SK-N-SH (cell line): ENCODE data around the gene IRX2. TPM values are rescaled to one million over a fixed set of nuclear protein-coding genes. Genes with fewer than 3 reads are reported as not detected.

ENCODE experiments used
- CTCF ChIA-PET: fragments of 300-600, 350-600 bp; formaldehyde crosslinking; extraction: SDS; loops from one replicate; lab custom pipeline; 2021; lab: Yijun Ruan, JAX
- POLR2A ChIA-PET: fragments of 350-600 bp; sonication (Branson Sonifier 250); formaldehyde crosslinking; extraction: SDS; loops from one replicate; lab custom pipeline; 2020; ENCODE audit warnings: antibody characterized with exemption, inconsistent platforms; lab: Yijun Ruan, JAX
- DNase-seq: peaks from one replicate; pipeline ENCODE4 v3.0.0; 2012
- H2AFZ ChIP-seq: fragments of 200-600 bp; sonication (generic); 2 replicates; pipeline ENCODE4 v1.8.1; 2016; ENCODE audit warnings: antibody characterized with exemption, mild to moderate bottlenecking, low read depth
- H3F3A ChIP-seq: fragments of 200-600 bp; sonication (generic); replicated peaks from 2 replicates; pipeline ENCODE3; 2016; ENCODE audit warnings: antibody characterized with exemption, mild to moderate bottlenecking; ENCODE audit not compliant: insufficient read depth
- H3K27ac ChIP-seq, 2 experiments: fragments of 200-500 bp in 1 of 2; fragments of 200-600 bp in 1 of 2; sonication (Bioruptor generic) in 1 of 2; sonication (generic), shearing (Covaris generic) in 1 of 2; 2 replicates each; pipeline versions ENCODE4 v1.5.1 to v1.6.1; 2014 to 2016; ENCODE audit warnings: low read depth in 2 of 2, inconsistent platforms in 1 of 2, low read length in 1 of 2, mild to moderate bottlenecking in 1 of 2, mixed read lengths in 1 of 2
- H3K27me3 ChIP-seq: fragments of 200-600 bp; sonication (generic), shearing (Covaris generic); 2 replicates; pipeline ENCODE4 v1.6.1; 2016; ENCODE audit warnings: mixed run types; ENCODE audit not compliant: insufficient read depth
- H3K36me3 ChIP-seq, 2 experiments: fragments of 200-500 bp in 1 of 2; fragments of 200-600 bp in 1 of 2; sonication (Bioruptor generic) in 1 of 2; sonication (generic) in 1 of 2; replicated peaks in 1 of 2; 2 replicates each; pipeline versions ENCODE3 to v1.5.1; 2014 to 2016; ENCODE audit warnings: low read length in 1 of 2, mild to moderate bottlenecking in 1 of 2; ENCODE audit not compliant: insufficient read depth in 2 of 2, control insufficient read depth in 1 of 2
- H3K4me1 ChIP-seq, 2 experiments: fragments of 200-500 bp in 1 of 2; fragments of 200-600 bp in 1 of 2; sonication (Bioruptor generic) in 1 of 2; sonication (generic), shearing (Covaris generic) in 1 of 2; 2 replicates each; pipeline versions ENCODE4 v1.5.1 to v1.6.1; 2014 to 2016; ENCODE audit warnings: low read depth in 1 of 2, low read length in 1 of 2, mixed run types in 1 of 2; ENCODE audit not compliant: insufficient read depth in 2 of 2, control insufficient read depth in 1 of 2
- H3K4me2 ChIP-seq: fragments of 200-600 bp; sonication (generic), shearing (Covaris generic); 2 replicates; pipeline ENCODE4 v1.6.1; 2017; ENCODE audit warnings: mixed run types
- H3K4me3 ChIP-seq, 2 experiments: fragments of 200-500 bp in 1 of 2; fragments of 200-600 bp in 1 of 2; sonication (Bioruptor generic) in 1 of 2; sonication (generic), shearing (Covaris generic) in 1 of 2; 2 replicates each; pipeline versions ENCODE4 v1.5.1 to v1.8.1; 2014 to 2016; ENCODE audit warnings: low read depth in 2 of 2, inconsistent platforms in 1 of 2, low read length in 1 of 2, mild to moderate bottlenecking in 1 of 2, mixed read lengths in 1 of 2, moderate library complexity in 1 of 2
- H3K79me2 ChIP-seq: fragments of 200-600 bp; sonication (generic); 2 replicates; pipeline ENCODE4 v1.8.1; 2017; ENCODE audit warnings: mild to moderate bottlenecking; ENCODE audit not compliant: insufficient read depth
- H3K9ac ChIP-seq: fragments of 200-600 bp; sonication (generic); 2 replicates; pipeline ENCODE4 v1.6.1; 2017; ENCODE audit warnings: mixed run types
- H3K9me2 ChIP-seq: fragments of 200-600 bp; sonication (generic); 2 replicates; pipeline ENCODE4 v1.6.1; 2017; ENCODE audit warnings: mixed run types
- H3K9me3 ChIP-seq: fragments of 200-600 bp; sonication (generic); 2 replicates; pipeline ENCODE4 v1.6.1; 2017; ENCODE audit warnings: mixed run types, mild to moderate bottlenecking, moderate library complexity
- H4K20me1 ChIP-seq: fragments of 200-600 bp; sonication (generic); 2 replicates; pipeline ENCODE4 v1.6.1; 2017; ENCODE audit warnings: mild to moderate bottlenecking, mixed run types; ENCODE audit not compliant: insufficient read depth
- CHD2 ChIP-seq: fragments of 150-350 bp; IDR thresholded peaks from 2 replicates; pipeline ENCODE4 v1.6.1; 2018; ENCODE audit warnings: low read length; ENCODE audit not compliant: partially characterized antibody
- ELF1 ChIP-seq: IDR thresholded peaks from 2 replicates; pipeline ENCODE4 v1.4.0; 2012
- EP300 ChIP-seq, 2 experiments: IDR thresholded peaks; 2 replicates each; pipeline versions ENCODE4 v1.4.0 to v1.6.1; 2012; ENCODE audit warnings: borderline replicate concordance in 1 of 2, low read depth in 1 of 2, low read length in 1 of 2
- EZH2phosphoT487 ChIP-seq: fragments of 200-600 bp; sonication (generic); IDR thresholded peaks from 2 replicates; pipeline ENCODE4 v1.6.1; 2017; ENCODE audit warnings: low read depth, mixed run types, mild to moderate bottlenecking, antibody characterized with exemption, moderate library complexity, borderline replicate concordance
- FOSL2 ChIP-seq: IDR thresholded peaks from 2 replicates; pipeline ENCODE4 v1.4.0; 2012; ENCODE audit warnings: low read depth, mild to moderate bottlenecking, moderate library complexity, borderline replicate concordance
- FOXJ3 ChIP-seq: sonication (generic); formaldehyde crosslinking; IDR thresholded peaks from 2 replicates; pipeline ENCODE4 v1.5.1; 2020; ENCODE audit warnings: mild to moderate bottlenecking, missing genetic modification reagents
- FOXM1 ChIP-seq: IDR thresholded peaks from 2 replicates; pipeline ENCODE4 v1.4.0; 2012; ENCODE audit warnings: low read depth, mild to moderate bottlenecking
- GABPA ChIP-seq: IDR thresholded peaks from 2 replicates; pipeline ENCODE4 v1.4.0; 2012; ENCODE audit warnings: low read depth, mild to moderate bottlenecking
- GATA2 ChIP-seq: sonication (generic); formaldehyde crosslinking; IDR thresholded peaks from 2 replicates; pipeline ENCODE4 v1.5.0; 2020; ENCODE audit warnings: mild to moderate bottlenecking, missing genetic modification reagents
- JUND ChIP-seq: IDR thresholded peaks from 2 replicates; pipeline ENCODE4 v1.4.0; 2012
- MEF2A ChIP-seq: IDR thresholded peaks from 2 replicates; pipeline ENCODE4 v1.4.0; 2012; ENCODE audit warnings: low read depth, borderline replicate concordance
- MXI1 ChIP-seq: IDR thresholded peaks from 2 replicates; pipeline ENCODE4 v1.6.1; 2012; ENCODE audit warnings: mild to moderate bottlenecking, low read depth, low read length, improper control_type of control experiment
- POLR2AphosphoS5 ChIP-seq: IDR thresholded peaks from 2 replicates; pipeline ENCODE4 v1.6.1; 2012; ENCODE audit warnings: low read depth, low read length
- RAD21 ChIP-seq: IDR thresholded peaks from 2 replicates; pipeline ENCODE4 v1.6.1; 2012; ENCODE audit warnings: mild to moderate bottlenecking, low read length
- RCOR1 ChIP-seq: fragments of 150-350 bp; IDR thresholded peaks from 2 replicates; pipeline ENCODE4 v1.6.1; 2017; ENCODE audit warnings: antibody characterized with exemption, low read length
- RXRA ChIP-seq: IDR thresholded peaks from 2 replicates; pipeline ENCODE4 v1.4.0; 2012; ENCODE audit warnings: low read depth, mild to moderate bottlenecking, borderline replicate concordance
- SIN3A ChIP-seq: IDR thresholded peaks from 2 replicates; pipeline ENCODE4 v1.6.1; 2012; ENCODE audit warnings: low read depth, mild to moderate bottlenecking, low read length, moderate library complexity, borderline replicate concordance
- SMC3 ChIP-seq: IDR thresholded peaks from 2 replicates; pipeline ENCODE4 v1.6.1; 2012; ENCODE audit warnings: low read depth, low read length, improper control_type of control experiment
- TCF12 ChIP-seq: IDR thresholded peaks from 2 replicates; pipeline ENCODE4 v1.4.0; 2012
- TEAD4 ChIP-seq: IDR thresholded peaks from 2 replicates; pipeline ENCODE4 v1.4.0; 2012; ENCODE audit warnings: mild to moderate bottlenecking, borderline replicate concordance; ENCODE audit not compliant: insufficient read depth
- USF1 ChIP-seq: IDR thresholded peaks from 2 replicates; pipeline ENCODE4 v1.4.0; 2012; ENCODE audit warnings: low read depth, borderline replicate concordance
- WGBS: methylation state at CpG from one replicate; pipeline ENCODE4 v1.1.6; 2017; ENCODE audit warnings: low lambda C conversion rate; 5-methylcytosine and 5-hydroxymethylcytosine counted together
- polyA plus RNA-seq, 3 experiments: library from polyadenylated mRNA; depleted of rRNA; stranded (reverse); fragments of >200 nt; gene quantifications; 2 replicates each; pipeline ENCODE4 v1.2.3, GENCODE V29; 2012
- TF ChIP-seq, protein P1 (sequence below): IDR thresholded peaks from 2 replicates; pipeline ENCODE4 v1.4.0; 2012; ENCODE audit warnings: low read depth
- TF ChIP-seq, protein P2 (sequence below): IDR thresholded peaks from 2 replicates; pipeline ENCODE4 v1.4.0; 2012; ENCODE audit warnings: low read depth, borderline replicate concordance
- TF ChIP-seq, protein P3 (sequence below): fragments of 150-350 bp; IDR thresholded peaks from 2 replicates; pipeline ENCODE4 v1.6.1; 2017; ENCODE audit warnings: antibody characterized with exemption, low read length, low read depth, borderline replicate concordance

Gene IRX2
- polyA plus RNA-seq, 1 of the 3 experiments (the other 2 are of a cell fraction) = not detected

DNA sequence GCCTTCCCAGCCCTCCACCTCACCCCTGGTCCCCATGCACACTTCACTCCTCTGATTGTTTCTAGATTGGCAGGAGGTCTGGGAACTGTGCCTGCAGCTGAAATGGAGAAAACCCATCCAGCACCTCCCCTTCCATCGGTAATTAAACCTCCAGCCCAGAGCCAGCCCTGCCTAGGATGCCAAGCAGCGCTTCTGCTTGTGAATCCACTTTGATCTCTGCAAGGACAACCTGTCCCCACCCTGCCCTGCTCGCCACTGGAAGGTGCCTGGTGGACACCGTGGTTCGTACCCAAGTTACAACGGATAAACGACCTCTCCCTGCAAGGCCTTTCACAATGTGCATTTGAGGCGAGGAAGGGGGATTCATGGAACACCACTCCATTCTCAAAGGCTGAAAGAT, 50.6 kb downstream of the IRX2 start (continued):
- TF ChIP-seq TCF12 (no peak), POLR2AphosphoS5 (no peak), RAD21 (no peak), RCOR1 (no peak)

DNA sequence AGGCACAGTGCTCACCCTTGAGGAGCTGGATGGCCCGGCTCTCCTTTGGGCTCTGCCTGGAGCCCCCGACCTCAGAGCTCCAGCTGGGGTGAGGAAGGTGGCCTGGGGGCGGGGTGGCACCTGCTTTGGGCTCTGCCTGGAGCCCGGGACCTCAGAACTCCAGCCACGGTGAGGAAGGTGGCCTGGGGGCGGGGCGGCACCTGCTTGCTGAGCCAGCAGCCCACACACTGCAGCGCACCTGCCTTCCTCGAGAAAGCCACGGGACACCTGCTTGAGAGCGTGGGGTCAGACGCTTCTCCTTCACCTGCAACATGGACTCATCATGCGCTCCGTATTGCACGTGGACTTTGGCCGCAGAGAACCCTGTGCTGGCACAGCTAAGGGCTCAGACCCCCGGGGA, 51.8 kb downstream of the IRX2 start:
- Histone ChIP-seq H2AFZ (no peak overlapping the region), H3K9me2 (no peaks in the 10 kb centered on the region), H4K20me1 (no peaks in the 10 kb centered on the region)
- POLR2A ChIA-PET = interaction anchor here (0.5 kb wide), 1 partner anchor 201 kb away, joined by 3 read pairs; no protein-coding TSS in a partner anchor
- TF ChIP-seq FOXM1 (no peak), MEF2A (no peak), TEAD4 (no peak), GABPA (no peak), RXRA (no peak), TCF12 (no peak), USF1 (no peak), FOXJ3 (CRISPR knock-in tag) (no peak), SMC3 (no peak), GATA2 (no peak), FOSL2 (no peak), ELF1 (no peak), MXI1 (no peak), EP300 (IDR thresholded peaks at IDR 0.05; ENCODE audit: borderline replicate concordance in 1 of 2, low read depth in 1 of 2, low read length in 1 of 2) (no peak)
- TF ChIP-seq, protein P1, sequence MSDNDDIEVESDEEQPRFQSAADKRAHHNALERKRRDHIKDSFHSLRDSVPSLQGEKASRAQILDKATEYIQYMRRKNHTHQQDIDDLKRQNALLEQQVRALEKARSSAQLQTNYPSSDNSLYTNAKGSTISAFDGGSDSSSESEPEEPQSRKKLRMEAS = no peak
- TF ChIP-seq, all 33 proteins: peak for 0
- CTCF ChIA-PET = no interaction called here
- Histone ChIP-seq H3K9ac (no peak overlapping the region), H3K4me1 (no peaks in the 10 kb centered on the region), H3K27ac (no peak overlapping the region), H3K36me3 (no peaks in the 10 kb centered on the region), H3K79me2 (no peaks in the 10 kb centered on the region), H3K4me3 (no peak overlapping the region), H3K4me2 (no peak overlapping the region), H3K9me3 (no peaks in the 10 kb centered on the region), H3F3A (no peaks in the 10 kb centered on the region), H3K27me3 (peaks cover 43% of the 10 kb centered on the region)
- WGBS = no CpG with 5 or more reads among the region's 17 CpGs
- DNase-seq = no peak

GRCh38 chr5:2699231-2699630, 52.2 kb downstream of the IRX2 start:
- whole genome bisulfite sequencing = 0% methylated on average over 1 of the region's 8 CpGs
- POLR2A ChIA-PET = interaction anchor here (0.5 kb wide), 1 partner anchor 201 kb away, joined by 3 read pairs; no protein-coding TSS in a partner anchor
- no peaks in the 10 kb centered on the region for H3K9me2 ChIP-seq
- TF ChIP-seq, protein P2, sequence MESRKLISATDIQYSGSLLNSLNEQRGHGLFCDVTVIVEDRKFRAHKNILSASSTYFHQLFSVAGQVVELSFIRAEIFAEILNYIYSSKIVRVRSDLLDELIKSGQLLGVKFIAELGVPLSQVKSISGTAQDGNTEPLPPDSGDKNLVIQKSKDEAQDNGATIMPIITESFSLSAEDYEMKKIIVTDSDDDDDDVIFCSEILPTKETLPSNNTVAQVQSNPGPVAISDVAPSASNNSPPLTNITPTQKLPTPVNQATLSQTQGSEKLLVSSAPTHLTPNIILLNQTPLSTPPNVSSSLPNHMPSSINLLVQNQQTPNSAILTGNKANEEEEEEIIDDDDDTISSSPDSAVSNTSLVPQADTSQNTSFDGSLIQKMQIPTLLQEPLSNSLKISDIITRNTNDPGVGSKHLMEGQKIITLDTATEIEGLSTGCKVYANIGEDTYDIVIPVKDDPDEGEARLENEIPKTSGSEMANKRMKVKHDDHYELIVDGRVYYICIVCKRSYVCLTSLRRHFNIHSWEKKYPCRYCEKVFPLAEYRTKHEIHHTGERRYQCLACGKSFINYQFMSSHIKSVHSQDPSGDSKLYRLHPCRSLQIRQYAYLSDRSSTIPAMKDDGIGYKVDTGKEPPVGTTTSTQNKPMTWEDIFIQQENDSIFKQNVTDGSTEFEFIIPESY = no peak
- no peak for TF ChIP-seq RCOR1
- no peak for TF ChIP-seq EZH2phosphoT487
- TF ChIP-seq, protein P3, sequence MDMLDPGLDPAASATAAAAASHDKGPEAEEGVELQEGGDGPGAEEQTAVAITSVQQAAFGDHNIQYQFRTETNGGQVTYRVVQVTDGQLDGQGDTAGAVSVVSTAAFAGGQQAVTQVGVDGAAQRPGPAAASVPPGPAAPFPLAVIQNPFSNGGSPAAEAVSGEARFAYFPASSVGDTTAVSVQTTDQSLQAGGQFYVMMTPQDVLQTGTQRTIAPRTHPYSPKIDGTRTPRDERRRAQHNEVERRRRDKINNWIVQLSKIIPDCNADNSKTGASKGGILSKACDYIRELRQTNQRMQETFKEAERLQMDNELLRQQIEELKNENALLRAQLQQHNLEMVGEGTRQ = no peak
- no peak for TF ChIP-seq SIN3A
- TF ChIP-seq SMC3 = no peak
- TF ChIP-seq TCF12 = no peak
- no peak for TF ChIP-seq CHD2
- TF ChIP-seq TEAD4 = no peak
- no peak for TF ChIP-seq USF1
- TF ChIP-seq JUND = no peak

More at GRCh38 chr5:2699231-2699630, 52.2 kb downstream of the IRX2 start:
- DNase-seq = no peak
- H3K9me3 ChIP-seq = no peaks in the 10 kb centered on the region
- no peaks in the 10 kb centered on the region for H3K4me1 ChIP-seq
- no peaks in the 10 kb centered on the region for H4K20me1 ChIP-seq
- CTCF ChIA-PET = no interaction called here
- no peaks in the 10 kb centered on the region for H3K36me3 ChIP-seq
- H2AFZ ChIP-seq = no peak overlapping the region
- H3K4me2 ChIP-seq = no peak overlapping the region
- H3K4me3 ChIP-seq = no peak overlapping the region
- H3K9ac ChIP-seq = no peak overlapping the region
- H3K27me3 ChIP-seq = peaks cover 38% of the 10 kb centered on the region; the same call in 1 of the 2 replicates
- no peaks in the 10 kb centered on the region for H3F3A ChIP-seq
- no peak overlapping the region for H3K27ac ChIP-seq
- H3K79me2 ChIP-seq = no peaks in the 10 kb centered on the region
